UCSD-AML1 (cell line): ENCODE data around the gene CLIC5.

Experiments used
- DNase-seq: peaks from one replicate; lab custom pipeline; 2025; ENCODE audit not compliant: unreplicated experiment; lab: John Stamatoyannopoulos, UW

The CLIC5 gene

GRCh38 chr6:45898941-45899682 lies 116.5 kb downstream of the CLIC5 start:
- no peak for DNase-seq

GRCh38 chr6:45896783-45897441 lies 118.7 kb downstream of the CLIC5 start:
- no peak for DNase-seq

DNA sequence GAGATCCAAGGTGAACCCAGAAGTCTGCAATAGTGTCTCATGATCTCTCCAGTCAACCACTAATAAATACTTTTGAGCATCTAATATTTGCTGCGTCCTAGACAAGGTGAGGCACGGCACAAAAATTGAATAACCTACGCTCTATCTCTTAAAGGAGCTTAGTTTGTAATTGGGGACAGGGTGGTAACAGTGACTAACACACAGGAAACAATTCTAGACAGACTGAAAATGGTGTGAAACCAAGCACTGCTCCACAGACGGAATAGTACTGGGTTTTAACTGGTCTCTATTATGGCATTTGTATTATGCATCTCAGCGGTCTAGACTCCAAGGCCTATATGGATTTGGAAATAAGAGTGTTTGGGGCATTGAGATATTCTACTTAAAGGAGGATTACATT lies 120.1 kb downstream of the CLIC5 start:
- DNase-seq, result no peak

GRCh38 chr6:45892696-45893245 lies 122.9 kb downstream of the CLIC5 start:
- DNase-seq, result no peak

DNA sequence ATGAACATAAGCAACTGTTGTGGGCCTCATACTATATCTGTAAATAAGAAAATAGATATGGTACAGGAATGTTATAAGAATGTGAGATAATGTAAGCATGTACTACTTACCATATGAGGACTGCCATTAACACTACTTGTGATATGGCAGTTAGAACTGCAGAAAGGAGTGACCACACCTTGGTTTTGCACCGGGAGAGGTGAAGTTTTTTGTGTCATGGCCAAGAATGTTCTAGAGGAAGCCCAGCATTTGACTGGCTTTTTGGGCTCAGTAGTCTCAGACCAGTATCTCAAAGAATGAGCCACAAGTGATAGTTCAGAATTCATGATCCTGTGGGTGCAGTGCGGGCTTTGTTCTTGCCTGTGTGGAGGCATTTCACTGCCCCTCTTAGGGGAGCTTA lies 123.5 kb downstream of the CLIC5 start:
- no peak for DNase-seq

DNA sequence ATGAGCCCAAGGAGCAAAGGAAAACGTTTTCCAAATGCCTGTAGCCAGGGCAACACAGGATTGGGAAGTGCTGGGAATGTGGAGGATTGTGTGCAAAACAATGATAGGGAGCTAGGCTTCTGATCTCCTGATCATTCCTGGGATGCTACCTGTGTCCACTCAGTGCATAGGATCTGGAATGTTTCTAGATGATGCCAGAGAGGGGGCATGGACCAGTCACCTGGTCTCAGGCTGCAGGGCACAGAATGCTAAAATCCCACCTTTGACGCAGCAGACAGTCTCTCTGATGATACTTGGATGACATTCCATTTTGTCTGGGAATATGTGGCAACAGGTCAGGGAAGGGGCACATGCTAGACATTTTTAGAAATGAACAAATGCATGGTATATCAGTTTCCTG lies 128.9 kb downstream of the CLIC5 start:
- no peak for DNase-seq

DNA sequence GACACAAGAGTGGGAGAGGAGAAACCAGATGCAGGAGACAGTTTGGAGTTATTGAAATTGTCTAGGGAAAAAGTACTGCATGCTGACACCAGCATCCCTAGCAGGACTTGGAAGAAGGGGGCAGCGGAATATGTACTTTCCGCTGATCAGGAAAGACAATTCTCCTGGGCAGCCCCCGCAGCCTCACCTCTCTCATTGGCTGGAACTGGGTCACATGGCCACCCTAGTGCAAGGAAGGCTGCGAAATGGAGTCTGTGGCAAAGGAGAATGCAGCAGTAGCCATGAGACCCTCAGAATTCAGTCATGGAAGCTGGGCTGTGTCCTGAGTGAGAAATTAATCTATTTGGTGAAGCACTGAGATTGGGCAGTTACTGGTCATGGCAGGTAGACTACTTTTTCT lies 131.3 kb downstream of the CLIC5 start:
- DNase-seq, result no peak

DNA sequence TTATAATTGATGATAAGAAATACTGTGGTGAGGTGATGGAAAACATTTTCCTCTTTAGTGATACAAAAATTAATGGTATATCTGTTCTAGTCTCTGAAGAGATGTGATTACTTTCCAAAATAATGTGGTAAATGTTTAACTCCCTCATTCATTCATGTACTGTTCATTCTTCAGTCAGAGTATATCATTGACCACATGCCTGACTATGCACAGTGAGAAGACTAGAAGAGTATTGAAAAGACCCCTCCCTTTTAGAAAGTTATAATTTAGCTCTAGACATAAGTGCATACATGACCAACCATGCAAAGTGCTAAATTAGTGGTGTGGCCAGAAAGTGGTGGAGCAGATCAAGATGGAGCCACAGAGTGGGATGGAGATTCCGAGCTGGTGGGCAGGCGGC lies 133.0 kb downstream of the CLIC5 start:
- no peak for DNase-seq

GRCh38 chr6:45881705-45882467 lies 133.8 kb downstream of the CLIC5 start:
- DNase-seq, result no peak

DNA sequence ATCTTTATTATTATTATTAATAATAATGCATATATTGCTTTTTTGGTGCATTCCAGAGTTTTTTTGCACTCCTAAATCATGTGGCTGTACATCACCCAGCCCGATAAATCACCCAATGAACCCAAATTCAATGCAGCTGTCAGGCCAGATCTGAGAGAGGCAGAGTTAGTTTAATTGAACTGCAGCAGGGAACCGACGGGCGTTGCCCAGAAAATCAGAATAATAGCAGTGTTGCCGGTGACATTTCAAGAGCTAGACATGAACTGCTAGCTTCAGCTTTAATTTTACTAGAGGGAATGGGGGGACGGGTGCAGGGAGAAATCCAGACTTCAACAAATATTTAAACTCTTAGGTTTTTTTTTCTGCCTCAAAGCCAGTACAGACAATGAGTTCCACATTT lies 135.0 kb downstream of the CLIC5 start:
- no peak for DNase-seq

- DNase-seq, result no peak
Measured at GRCh38 chr6:45880159-45880558, 135.5 kb downstream of the CLIC5 start.

- no peak for DNase-seq
Measured at GRCh38 chr6:45877970-45878590, 137.6 kb downstream of the CLIC5 start.

GRCh38 chr6:45872827-45873365 lies 142.8 kb downstream of the CLIC5 start:
- DNase-seq, result no peak

DNA sequence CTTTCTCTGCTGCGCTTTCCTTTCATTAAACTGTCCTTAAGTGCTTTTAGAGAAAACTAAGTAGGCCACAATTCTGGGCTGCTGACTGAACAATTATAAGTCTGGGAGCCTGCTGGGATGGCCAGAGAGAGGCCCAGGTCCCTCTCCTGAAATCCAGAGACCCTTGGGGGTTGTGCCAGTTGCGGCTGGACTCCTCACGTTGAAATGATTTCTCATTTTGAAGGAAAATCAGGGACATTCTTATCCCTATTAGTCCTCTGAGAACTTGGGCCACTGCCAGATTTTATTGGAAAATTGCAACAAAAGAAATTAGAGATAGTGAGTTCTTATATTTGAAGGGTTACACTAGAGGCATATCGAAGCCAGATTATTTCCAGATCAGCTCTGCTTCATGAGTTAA lies 145.1 kb downstream of the CLIC5 start:
- DNase-seq, result no peak

- DNase-seq, result no peak
Measured at GRCh38 chr6:45864651-45865050, 151.0 kb downstream of the CLIC5 start.

DNA sequence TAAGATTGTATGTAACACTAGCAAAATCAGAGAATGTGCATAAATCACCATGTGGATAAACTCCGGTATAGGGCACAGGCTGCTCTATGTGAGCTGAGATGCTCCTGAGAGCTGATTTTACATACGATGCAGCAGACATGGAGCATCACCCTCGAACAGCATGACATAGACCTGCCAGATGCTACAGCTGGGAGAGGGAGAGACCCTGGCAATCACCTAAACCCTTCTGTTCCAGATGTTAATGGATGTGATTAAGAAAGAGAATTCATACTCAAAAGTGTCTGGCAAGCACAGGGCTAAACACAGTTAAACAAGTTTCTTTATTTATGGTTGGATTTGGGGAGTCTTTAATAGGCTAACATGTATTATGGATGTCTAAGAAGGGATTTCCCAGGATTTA lies 157.0 kb downstream of the CLIC5 start:
- DNase-seq, result no peak

GRCh38 chr6:45857827-45858226 lies 157.8 kb downstream of the CLIC5 start:
- no peak for DNase-seq

DNA sequence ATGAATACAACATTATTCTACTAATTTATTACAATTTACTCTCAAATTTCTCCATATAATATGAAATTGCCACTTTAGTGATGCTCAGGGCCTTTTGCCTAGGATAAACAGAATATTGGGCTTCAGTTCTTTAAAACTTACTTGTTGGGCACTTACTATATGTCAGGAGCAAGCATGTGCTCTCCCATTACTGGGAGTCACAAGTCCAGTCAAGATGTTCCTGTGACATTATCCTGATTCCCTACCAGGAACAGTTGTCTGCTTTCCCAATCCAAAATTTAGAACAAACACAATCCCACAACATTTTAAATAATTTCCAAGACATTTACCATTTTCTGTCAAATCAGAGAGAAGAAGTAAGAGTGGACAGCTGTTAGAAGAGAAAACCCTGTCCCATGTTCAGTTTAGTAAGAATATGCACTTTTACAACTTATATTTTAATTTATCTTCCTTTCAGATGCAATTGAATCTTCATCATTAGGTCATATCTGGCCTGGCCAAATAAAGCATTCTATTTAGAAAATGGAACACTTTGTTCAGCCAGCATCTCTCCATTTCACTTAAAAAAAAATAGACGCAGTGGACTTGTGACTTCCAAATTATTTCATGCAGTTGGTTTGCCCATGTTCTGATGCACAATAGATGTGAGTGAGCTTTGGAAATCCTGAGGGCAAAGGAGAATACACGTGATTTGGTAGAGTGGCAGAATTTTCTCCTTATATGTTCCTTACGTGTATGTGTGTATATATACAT lies 159.8 kb downstream of the CLIC5 start:
- DNase-seq, result no peak

- no peak for DNase-seq
Measured at GRCh38 chr6:45854149-45854742, 161.4 kb downstream of the CLIC5 start.

GRCh38 chr6:45851034-45851400 lies 164.6 kb downstream of the CLIC5 start:
- DNase-seq, result no peak
